ENCODE measurements around the gene MEP1B.
A peak's percentile ranks its signal among the peaks of the same experiment; 100 is the strongest.
"Not testable (repeated sequence)": the region's sequence is repeated elsewhere in the genome, so short reads cannot be mapped to it uniquely, and the experiment has no call there.

The MEP1B gene

GRCh38 chr18:32189790-32190189 is at the start of gene MEP1B:
Gene MEP1B (plus strand): TSS chr18:32190039. CDS start chr18:32190071, 32 bp downstream.
- no peak for DNase-seq

- DNase-seq: no peak
These were observed 41.5 kb upstream of the MEP1B start for GRCh38 chr18:32148185-32148870.

DNA sequence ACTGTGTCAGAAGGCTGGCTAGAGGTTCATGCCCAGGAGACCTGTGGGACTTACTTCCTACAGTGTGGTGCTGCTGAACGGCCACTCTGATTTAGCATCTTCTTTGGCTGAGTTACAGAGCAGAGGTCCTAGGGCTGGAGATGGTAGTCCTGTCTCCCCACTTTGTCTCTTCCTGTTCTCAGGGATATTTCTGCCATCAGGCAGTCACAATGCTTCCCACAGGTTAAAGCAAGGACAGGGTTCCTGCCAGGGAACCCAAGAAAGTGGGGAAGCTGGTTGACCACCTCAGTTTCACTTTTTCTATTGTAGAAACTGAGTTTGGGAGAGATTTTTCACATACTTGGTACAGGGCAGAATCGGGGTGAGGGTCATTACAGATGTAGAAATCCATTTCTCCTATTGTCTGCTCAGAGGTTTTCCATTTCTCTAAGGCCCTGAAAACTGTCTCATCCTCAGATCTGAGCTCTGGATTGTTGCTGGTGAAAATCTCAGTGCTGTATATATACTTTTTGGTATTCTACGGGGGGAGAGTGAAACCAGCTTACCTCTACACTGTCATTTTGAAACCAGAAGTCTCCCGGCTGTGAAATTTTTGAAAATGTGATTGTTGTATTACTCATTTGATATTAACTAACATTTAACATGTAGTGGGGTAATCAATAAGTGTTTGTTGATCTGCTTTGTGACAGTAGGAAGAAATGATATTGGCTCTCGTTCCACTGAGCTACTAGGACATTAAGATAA is 37.0 kb upstream of the MEP1B start:
- DNase-seq: no peak

DNA sequence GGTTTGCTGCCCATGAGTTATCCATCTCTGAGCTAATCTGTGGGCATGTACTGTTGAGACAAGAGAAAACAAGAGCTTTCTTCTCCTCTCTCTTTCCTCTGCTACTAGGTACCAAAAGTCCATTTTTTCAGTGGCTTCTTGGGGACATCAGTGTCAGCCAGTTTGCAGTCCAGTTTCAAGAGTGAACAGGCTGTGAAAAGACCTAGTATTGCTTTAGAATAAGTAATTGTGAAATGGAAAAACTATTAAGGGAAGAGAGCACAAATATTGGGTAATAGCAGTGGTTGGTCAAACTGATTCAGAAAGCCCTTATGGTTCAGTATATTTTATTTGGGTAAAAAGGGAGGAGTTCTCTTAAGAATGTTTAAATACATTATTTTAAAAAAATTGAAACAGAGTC is 33.0 kb upstream of the MEP1B start:
- no peak for DNase-seq

DNA sequence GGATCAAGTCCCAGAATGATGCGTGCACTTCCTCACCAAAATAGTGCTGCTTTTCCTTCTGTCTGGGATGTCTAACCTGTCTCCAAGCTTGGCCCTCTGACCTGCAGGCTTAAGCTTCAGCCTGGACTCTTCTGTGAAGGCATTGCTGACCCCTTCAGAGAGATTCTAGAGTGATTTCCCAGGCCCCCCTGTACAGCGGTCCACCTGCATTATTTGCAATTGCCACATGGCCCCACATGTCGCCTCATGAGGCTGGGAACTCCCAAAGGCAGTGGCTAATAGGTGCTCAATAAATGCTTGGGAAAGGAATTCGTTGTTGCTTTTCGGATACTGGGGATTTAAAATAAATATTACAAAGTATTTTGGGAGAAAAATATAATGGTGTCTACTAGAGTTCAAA is 32.3 kb upstream of the MEP1B start:
- no peak for DNase-seq

GRCh38 chr18:32158108-32158624 is 31.7 kb upstream of the MEP1B start:
- DNase-seq: peak; percentile 80

DNA sequence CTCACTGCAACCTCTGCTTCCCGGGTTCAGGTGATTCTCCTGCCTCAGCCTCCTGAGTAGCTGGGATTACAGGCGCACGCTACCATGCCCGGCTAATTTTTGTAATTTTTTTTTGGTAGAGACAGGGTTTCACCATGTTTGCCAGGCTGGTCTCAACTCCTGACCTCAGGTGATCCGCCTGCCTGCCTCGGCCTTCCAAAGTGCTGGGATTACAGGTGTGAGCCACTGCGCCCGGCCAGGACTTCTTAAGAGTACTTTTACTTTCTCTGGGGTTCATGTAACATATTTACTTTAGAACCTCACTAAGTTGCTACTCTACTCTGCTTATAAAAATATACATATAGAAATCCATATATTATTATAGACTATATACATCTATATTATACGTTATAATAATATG is 31.2 kb upstream of the MEP1B start:
- DNase-seq: not testable (repeated sequence)

DNA sequence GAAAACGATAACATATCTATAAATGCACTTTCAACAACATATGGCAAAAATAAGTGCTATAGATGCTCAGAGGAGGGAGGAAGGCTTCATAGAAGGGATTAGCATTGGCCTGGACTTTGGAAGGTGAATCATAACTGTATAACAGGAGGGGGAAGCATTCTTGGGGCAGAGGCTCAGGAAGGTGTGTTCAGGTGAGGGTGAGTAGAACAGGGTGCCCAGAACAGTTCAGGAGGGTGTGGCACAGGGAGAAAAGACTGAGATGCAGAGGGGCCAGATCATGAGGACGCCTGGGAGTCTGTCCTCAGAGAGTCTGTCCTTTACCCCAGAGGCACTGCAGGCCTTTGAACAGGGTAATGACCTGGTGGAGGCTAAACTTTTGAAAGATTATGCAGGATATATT is 29.3 kb upstream of the MEP1B start:
- no peak for DNase-seq

- DNase-seq: no peak
These were observed 21.7 kb upstream of the MEP1B start for GRCh38 chr18:32167980-32168730.

DNA sequence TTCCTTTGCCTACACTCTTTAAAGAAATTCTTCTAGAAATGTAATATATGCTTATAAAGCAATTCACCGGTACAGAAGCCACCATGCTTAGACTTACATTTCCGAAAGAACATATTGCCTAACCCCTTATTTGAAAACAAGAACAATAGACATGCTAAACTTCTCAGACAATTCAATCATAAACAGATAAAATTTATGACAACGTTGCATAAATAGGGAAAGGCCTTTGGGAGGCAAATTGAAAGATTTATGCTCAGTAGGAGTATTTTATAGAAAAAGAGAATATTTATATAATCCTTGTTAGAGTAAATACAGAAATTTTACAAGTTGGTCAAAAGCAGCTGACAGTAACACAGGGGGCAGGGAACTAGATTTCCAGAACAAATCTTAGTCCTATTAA is 16.2 kb upstream of the MEP1B start:
- no peak for DNase-seq

- DNase-seq: no peak
These were observed 15.1 kb upstream of the MEP1B start for GRCh38 chr18:32174719-32175118.

GRCh38 chr18:32175265-32175664 is 14.6 kb upstream of the MEP1B start:
- no peak for DNase-seq

DNA sequence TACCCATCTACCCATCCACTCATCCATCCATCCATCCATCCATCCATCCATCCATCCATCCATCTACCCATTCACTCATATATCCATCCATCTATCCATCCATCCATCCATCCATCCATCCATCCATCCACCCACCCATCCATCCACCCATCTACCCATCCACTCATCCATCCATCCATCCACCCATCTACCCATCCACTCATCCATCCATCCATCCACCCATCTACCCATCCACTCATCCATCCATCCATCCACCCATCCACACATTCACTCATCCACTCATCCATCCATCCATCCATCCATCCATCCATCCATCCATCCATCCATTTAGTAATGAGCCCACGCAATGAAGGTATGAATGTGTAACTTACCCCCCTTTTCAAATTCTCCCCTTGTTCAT is 13.1 kb upstream of the MEP1B start:
- DNase-seq: not testable (repeated sequence)

DNA sequence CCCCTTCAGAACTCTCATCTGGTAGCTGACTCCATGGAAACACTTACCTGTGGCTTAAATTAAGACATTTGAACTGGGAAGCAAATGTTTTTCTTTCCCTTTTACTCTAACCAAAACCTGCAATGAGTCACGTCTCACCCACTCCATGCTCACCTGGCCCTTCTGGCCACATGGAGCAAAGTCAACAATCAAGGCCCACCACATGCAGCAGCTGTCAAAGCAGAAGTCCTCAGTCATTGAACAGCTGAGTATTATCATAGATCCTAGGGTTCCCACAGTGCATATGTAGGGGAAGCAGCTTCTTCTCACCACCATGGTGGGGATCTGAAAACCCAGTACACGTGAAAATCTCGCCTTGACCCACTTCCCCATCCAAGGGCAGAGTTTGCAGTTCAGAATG is 12.3 kb upstream of the MEP1B start:
- DNase-seq: no peak

- DNase-seq: no peak
These were observed 6.3 kb upstream of the MEP1B start for GRCh38 chr18:32183503-32183902.

- DNase-seq: no peak
These were observed 370 bp downstream of the MEP1B start for GRCh38 chr18:32190209-32190608.

DNA sequence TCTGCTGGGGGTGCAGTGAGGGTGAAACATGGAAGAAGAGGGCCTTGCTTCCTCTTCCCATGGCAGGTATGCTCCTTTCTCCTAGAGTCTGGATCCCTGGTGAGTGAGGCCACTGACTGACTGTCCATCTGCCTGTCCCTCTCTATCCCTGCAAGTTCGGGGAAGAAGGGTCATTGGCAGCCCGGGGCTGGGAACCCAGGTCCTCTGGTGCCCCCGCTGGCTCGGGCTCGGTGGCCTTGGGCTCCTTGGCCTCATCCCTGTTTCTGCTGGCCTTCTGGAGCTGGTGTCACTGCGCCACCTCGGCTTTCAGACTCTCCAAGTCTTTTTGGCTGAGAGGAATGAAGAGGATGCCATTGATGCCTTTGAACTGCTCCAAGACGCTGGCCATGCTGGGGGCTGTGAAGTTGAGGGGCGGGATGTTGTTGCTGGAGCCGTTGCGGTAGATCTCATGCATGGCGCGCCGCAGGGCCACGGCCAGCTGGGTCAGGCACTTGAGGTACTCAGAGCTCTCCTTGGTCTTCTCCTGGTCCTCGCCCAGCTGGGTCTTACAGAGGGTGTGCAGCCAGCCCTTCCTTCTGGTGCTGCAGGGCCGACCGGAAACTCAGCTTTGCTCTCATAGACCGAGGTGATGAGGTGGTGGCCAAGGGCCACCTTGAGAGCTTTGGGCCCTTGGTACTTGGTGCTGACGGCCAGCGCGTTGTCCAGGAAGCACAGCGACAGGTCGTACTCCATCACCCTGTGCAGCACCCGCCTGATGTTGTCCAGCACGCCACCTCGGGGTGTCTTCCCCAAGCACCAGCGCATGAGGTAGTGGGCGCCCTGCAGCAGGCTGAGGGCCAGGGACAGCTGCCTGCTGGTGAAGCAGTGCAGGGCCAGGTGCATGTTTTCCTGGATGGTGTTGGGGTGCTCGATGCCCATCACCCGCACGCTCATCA is 6.3 kb downstream of the MEP1B start:
- no peak for DNase-seq

DNA sequence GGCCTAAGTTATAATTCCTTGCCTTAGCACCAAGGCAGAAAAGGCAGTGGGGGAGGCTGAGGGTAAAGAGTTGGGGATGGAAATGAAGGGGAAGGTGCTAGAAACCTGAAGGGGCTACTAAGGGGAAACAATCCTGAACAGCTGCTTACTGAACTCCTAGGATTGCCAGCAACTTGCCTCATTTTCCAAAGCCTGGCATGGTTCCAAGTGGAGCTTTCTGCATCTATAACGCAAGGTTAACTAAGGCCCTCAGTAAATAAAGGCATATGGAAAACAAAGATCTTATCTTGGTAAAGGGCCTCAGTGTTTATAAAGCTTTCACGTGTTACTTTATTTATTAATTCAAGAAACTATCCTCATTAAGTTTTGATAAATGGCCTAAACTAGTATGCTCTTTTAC is 10.9 kb downstream of the MEP1B start:
- no peak for DNase-seq

- no peak for DNase-seq
These were observed 12.3 kb downstream of the MEP1B start for GRCh38 chr18:32201948-32202672.

- no peak for DNase-seq
These were observed 18.2 kb downstream of the MEP1B start for GRCh38 chr18:32208023-32208422.

DNA sequence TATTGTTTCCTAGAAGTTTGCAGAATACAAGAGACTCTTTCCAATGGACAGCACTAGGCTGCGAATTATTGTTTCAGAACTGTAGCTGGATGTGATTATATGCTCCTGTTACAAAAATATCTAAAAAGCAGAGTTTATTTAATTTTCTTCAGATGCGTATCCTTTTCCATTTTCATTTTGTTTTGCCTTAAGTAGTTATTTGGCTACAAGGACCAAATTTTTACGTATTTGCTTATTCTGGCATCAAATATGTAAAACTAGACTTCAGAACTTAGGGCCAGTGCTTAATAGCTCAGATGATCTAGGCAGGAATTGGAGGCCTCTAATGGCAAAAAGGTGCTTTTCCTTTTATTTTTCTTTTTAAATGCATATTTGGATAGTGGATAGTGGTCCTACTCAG is 18.7 kb downstream of the MEP1B start:
- no peak for DNase-seq
